ENCODE data around the gene GNPTG. TPM values are rescaled to one million over a fixed set of nuclear protein-coding genes. Genes with fewer than 3 reads are reported as not detected.

Gene GNPTG
- total RNA-seq, 1 donor from 2014 or later: 82.2 TPM

DNA sequence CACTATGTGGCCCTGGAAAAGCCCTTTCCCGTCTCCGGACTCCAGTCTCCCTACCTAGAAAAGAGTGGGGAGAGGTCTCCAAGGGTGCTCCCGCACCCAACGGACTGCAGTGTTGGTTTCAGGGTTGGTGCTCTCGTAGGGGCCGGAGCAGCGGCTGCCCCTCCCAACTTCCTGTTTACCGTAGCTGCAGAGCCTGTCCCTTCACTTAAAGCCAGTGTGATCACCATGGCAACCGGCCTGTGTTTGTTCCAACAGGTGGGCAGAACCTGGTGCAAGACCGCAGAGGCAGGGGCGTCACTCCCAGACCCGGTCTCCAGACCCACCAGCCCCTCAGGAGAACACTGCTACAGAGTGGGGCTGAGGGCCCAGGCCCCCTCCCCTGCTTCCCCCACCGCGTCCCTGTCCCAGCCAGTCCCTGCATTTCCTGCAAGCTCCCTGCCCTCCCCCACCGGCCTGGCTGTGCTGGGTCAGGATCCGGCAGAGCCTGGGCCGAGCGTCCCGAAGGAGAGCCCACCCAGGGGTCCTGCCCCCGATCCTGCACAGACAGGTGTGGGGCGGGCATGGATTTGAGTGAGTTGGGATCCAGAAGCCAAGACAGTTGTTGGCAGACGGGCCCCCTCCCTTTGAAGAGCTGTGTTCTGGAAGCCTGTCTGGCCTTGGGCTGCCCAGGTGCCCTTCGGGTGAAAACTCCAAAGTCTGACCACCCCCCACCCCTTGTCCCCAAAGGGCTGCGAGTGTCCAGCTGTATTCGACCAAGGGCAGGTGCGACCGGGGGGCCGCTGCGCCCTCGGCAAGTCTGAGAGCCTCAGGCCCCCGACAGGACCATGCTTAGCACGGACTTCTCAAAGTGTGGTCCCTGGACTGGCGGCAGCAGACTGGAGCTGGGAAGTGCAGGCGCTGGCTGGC lies 19.8 kb upstream of the GNPTG start:
- DNase-seq (ENCODE audit: low spot score) (no peak), ATAC-seq (peak; percentile 16)
- intact Hi-C loops (cut with DNase I): no loop called here

DNA sequence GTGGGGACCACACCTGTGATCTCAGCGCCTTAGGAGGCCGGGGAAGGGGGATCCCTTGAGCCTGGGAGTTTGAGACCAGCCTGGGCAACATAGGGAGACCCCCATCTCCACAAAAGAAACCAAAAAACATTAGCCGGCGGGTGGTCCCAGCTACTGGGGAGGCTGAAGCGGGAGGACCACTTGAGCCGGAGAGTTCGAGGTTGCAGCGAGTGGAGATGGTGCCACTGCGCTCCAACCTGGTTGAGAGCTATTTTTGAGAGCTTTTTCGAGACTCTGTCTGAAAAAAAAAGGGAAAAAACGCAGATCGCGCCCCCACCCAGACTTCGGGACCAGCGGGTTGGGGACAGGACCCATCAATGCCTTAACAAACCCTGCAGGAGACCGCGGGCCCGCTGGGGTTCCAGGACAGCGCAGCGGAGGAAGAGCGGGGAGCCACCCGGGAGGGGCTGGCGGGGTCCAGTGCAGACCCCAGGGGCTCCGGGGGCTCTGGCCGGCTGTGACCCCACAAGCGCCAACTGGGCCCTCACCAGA lies 19.0 kb upstream of the GNPTG start:
- intact Hi-C loops (cut with DNase I): no loop called here
- DNase-seq (ENCODE audit: low spot score) (no peak), ATAC-seq (no peak)

DNA sequence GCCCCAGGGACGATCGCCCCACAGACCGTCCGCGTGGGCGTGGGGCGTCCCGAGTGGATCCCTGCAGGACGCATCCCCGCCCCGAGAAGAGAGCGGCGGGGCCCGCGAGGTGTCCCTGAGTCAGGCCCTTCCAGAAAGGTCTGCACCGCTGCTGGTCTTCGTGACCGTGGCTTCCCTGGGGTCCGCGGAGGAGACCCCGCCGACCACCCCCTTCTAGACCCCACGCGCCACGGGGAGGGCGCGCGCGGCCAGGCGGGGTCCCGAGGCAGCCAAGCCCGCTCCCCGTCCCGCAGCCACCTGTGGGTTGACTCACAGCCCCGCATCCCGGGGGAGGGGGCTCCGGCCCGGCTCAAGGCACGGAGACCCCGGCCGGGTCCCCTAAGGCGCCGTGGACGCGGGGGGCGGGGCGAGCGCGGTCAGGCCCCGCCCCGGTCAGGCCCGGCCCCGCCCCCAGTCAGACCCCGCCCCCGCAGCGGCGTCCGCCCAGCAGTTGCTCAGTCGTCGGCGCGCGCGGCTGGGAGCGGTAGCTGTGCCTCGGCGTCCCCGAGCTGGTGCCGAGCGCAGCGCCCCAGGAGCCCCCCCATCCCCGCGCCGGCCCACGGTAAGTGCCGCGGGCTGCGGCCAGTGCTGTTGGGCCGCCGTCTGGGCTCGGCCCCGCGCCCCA lies 18.4 kb upstream of the GNPTG start, which contains the start of gene BAIAP3:
Gene BAIAP3, plus strand, starts transcription at position 497 of the 664 bp plus-strand sequence. CDS start 4,905 bp downstream, outside the sequence.
- ATAC-seq (no peak), DNase-seq (ENCODE audit: low spot score) (no peak)

DNA sequence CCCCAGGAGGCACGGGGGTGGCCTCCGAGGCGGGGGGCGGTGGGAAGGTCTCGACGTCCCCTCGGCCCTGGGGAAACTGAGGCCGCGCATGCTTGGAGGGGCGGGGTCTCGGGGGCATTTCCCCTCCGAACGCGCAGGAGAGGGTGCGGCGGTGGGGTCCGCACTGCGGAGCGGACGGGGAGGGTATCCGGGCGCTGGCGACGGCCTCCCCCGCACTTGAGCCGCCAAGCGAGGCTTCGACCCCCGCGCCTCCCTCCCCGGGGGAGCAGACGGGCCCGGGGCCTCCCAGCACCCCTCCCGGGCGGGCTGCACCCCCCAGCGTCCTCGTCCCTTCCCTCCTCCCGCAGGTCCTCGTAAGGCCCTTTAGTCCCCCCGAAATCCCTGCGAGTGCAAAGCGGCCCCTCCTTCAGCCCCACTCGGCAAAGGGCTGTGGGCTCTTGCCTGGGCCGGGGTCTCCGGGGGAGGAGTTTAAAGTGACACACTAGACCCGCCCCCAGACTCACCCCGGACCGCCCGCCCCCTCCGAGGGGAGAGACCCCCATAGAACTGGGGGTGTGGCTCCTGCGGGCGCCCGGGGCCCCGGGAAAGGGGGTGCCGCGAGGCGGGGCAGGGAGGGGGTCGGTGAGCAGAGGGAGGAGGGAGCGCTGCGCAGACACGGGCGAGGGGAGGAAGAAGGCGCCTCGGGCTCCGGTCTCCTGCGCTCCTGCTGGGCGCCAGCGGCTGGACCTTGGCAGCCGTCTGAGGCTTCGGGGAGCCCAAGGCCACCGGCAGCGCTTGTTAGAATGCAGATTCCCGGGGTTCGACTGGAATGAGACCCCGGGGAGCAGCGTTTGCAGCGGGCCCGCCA lies 17.7 kb upstream of the GNPTG start:
- ATAC-seq (no peak), DNase-seq (ENCODE audit: low spot score) (no peak)
- intact Hi-C loops (cut with DNase I): no loop called here

More for the DNA sequence above, 18.4 kb upstream of the GNPTG start, which contains the start of gene BAIAP3:
- intact Hi-C loops (cut with DNase I): no loop called here

DNA sequence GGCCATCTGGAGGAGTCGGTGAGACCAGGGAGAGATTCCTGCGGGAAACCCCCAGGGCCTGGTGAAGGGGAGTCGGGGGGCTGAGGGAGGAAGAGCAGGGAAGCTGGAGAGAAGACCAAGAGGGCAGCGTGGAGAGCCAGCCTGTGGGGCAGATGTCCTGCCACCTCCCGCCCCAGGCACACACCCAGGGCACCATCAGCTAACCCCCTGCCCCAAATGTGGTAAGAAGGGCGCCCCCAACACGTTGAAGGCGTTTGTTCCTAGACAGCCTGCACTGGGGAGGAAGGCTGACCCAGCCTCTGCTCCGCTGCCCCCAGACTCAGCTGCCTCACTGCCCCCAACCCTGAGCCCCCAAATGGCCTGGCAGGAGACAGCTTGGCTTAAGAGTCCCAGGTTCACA lies 17.0 kb upstream of the GNPTG start:
- intact Hi-C loops (cut with DNase I): no loop called here
- no peak for DNase-seq (ENCODE audit: low spot score)
- ATAC-seq: no peak

DNA sequence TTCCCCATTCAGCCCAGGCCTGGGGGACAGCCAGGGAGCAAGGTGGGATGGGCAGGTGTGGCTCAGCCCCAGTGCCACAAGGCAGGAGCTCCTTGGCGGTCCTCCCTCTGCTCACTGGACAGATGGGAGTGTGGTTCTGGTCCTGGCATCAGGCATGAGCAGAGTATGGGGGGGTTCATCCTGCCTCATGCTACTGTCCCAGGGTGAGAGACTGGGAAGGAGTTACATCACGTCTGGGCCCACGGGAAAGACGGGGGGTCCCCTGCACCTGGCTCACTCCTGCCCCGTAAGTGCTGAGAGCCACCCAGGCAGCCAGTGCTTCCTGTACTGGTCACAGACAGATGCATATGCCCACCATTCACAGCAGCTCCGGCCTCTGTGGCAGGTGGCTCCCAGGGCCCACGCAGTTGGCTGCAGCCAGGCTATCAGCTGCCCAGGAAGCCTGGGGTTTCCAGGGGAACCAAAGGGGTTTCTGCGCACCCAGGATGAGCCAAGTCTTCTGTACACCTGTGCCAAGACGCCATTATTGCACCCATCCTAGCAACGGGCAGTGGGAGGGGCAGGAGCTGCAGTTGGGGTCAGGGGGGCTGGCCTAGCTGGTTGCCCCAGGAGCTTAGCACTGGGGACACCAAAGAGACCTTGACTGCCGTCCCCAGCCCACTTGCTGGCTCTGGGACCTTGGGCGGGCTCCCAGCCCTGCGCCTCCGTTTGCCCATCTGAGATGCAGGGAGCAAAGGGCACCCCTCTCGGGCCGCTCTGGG lies 16.3 kb upstream of the GNPTG start:
- ATAC-seq: no peak
- DNase-seq (ENCODE audit: low spot score): no peak
- intact Hi-C loops (cut with DNase I): no loop called here

DNA sequence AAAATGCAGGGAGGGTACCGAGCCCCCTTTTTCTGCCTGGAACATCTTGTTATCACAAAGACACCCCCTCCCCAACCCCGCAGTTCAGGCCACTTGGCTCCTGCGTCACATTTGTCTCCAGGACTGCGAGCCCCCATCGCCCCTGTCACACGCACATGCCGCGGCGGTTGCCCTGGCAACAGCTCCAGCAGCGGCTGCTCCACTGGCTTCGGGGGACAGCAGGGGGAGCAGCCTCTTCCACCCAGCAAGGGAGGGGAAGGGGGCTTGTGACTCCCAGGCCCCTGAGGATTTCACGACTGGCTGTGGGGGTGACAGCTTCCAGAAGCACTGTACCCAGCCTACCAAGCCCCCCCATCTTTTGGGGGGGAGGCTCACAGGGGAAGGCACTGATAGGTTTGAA lies 15.7 kb upstream of the GNPTG start:
- DNase-seq (ENCODE audit: low spot score) (no peak), ATAC-seq (no peak)
- intact Hi-C loops (cut with DNase I): no loop called here

DNA sequence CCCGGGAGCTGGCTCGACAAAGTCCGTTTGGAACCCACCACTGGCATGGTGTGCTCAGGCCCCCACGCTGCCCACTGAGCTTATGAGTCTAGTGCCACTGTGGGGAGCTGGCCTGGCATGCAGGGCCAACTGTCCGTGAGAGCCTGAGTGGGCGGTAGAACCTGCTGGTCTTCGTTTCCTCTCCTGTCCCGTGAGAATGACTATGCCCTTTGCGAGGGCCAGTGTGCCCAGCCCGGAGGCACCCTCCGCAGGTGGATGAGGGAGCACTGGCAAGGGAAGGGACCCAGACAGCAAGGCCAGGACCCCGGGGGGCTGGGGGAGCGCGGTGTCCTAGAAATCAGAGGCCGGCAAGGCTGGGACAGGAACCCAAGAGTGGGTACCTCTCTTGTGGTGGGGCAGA lies 15.1 kb upstream of the GNPTG start:
- no peak for DNase-seq (ENCODE audit: low spot score)
- intact Hi-C loops (cut with DNase I): no loop called here
- ATAC-seq: no peak

DNA sequence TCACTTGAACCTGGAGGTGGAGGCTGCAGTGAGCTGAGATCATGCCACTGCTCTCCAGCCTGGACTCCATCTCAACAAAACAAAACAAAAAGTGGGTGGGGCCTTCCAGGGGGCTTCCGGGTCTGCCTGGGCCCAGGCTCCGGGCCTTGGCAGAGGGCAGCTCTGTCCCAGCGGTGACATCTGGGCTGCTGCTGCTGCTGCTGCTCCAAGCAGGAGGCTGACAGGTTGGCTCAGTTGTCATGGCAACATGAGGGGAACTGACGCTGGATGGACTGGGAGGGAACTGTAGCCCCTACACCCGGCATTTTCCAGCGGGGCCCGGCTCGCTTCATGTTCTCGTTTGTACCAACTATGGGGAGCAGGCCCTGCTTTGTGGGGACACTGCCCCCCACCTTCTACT lies 14.2 kb upstream of the GNPTG start:
- DNase-seq (ENCODE audit: low spot score): no peak
- intact Hi-C loops (cut with DNase I): no loop called here
- ATAC-seq: no peak

DNA sequence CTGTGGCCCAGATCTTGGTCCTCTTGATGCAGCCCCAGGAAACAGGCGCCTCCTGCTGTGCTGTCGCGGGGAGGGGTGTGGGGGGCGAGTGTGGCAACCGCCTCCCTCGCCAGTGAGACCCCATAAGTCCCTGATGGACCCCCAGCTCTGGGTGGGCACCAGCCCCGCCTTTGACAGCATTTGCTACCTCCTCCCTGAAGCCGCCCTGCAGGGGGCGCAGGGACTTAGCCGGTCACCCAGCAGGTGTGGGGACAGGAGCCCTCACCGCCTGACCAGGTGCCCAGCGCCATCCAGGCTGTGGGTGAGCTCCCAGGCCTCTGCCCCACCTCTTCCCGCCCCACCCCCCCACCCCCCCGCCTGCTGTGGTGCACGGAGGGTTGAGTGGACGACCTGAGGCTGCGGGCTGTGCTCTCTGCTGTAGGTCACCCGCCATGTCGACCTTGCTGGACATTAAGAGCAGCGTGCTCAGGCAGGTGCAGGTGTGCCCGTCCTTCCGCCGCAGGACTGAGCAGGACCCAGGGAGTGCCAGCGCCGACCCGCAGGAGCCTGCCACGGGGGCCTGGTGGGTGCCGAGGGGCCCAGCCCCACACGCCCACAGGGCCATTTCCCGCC lies 13.5 kb upstream of the GNPTG start:
- no peak for ATAC-seq

DNA sequence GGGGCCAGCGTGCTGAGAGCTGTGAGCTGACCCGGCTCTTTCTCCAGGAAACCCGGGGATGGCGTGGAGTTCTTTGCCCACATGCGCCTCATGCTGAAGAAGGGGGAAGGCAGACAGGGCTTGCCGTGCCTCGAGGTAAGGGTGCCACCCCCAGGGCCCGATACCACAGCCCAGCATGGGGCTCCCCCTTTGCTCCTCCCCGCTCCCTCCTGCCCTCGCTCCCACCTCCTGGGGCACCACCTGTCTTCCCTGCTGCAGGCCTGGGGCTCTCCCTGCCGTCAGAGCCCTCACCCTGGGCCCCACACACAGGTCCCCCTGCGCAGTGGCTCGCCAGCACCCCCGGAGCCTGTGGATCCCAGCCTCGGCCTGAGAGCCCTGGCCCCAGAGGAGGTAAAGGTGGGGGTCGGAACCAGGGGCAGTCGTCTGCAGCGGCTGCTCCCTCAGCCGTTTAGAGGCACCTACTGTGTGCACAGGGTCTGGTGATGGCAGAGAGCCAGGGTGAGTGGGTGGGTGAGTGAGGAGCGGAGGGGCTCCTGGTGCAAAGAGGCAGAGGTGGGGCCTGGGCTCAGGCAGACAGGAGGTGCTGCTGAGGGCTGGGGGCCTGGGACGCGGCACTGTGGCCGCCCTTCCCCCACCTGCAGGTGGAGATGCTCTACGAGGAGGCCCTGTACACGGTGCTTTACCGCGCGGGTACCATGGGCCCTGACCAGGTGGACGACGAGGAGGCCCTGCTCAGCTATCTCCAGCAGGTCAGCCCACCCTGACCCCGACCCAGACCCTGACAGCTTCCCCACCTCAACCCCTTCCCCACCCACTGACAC lies 12.7 kb upstream of the GNPTG start:
- DNase-seq (ENCODE audit: low spot score) (no peak), ATAC-seq (no peak)
- intact Hi-C loops (cut with DNase I): no loop called here

More for the DNA sequence above, 13.5 kb upstream of the GNPTG start:
- no peak for DNase-seq (ENCODE audit: low spot score)
- intact Hi-C loops (cut with DNase I): no loop called here

DNA sequence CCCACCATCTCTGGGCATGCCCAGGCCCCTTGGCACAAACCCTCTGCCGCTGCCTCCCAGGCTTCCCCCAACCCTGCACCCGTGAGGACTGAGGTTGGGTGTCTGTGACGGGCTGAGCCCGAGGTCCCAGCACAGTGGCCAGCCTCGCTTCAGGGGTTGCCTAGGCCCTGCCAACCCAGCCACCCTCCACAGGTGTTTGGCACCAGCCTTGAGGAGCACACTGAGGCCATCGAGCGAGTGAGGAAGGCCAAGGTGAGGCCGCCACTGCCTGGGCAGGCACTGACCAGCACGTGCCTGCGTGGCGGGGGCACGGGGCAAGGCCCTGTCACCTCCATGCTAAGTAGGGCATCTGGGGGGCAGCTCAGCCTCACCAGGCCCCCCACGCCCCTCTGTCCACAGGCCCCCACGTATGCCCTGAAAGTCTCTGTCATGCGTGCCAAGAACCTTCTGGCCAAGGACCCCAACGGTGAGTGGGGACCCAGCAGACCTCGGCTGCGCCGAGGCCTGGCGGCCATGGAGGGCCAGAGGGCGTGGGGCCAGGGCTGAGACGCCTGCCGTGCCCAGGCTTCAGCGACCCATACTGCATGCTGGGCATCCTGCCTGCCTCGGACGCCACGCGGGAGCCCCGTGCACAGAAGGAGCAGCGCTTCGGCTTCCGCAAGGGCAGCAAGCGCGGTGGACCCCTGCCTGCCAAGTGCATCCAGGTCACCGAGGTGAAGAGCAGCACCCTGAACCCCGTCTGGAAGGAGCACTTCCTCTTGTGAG lies 10.8 kb upstream of the GNPTG start:
- ATAC-seq (no peak), DNase-seq (ENCODE audit: low spot score) (no peak)
- intact Hi-C loops (cut with DNase I): no loop called here

DNA sequence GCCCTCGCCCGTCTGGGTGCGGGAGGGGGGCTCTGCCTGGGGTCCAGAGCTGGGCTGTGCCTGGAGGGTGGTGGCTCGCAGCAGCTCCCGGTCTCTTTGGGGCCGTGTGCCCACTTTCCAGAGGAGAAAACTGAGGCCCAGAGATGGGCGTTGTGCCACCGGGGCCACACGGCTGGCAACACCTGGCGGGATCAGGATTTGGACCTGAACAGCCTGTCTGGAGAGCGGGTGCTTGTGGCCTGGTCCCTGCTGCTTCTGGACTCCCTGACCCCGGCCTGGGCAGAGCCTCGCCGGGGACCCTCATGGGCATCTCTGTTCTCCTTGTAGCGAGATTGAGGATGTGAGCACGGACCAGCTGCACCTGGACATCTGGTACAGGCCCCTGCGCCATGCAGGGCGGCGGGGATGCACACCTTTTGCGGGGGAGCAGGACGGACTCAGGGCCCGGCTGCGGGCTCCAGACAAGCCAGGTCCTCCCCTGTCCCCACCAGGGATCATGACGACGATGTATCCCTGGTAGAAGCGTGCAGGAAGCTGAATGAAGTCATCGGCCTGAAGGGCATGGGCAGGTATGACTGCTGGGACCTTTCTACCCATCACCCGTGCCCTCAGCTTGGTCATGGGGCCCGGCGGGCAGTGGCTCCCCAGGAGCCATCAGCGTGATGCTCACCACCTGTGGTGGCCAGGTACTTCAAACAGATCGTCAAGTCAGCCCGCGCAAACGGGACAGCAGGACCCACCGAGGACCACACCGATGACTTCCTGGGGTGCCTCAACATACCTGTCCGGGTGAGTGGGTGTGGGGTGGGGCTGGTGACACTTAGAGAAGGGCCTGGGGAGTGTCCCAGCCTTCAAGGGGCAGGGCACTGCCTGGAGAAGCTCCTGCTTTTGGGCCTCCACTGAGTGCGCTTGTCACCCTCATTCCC lies 10.0 kb upstream of the GNPTG start:
- no peak for ATAC-seq
- DNase-seq (ENCODE audit: low spot score): no peak
- intact Hi-C loops (cut with DNase I): no loop called here

DNA sequence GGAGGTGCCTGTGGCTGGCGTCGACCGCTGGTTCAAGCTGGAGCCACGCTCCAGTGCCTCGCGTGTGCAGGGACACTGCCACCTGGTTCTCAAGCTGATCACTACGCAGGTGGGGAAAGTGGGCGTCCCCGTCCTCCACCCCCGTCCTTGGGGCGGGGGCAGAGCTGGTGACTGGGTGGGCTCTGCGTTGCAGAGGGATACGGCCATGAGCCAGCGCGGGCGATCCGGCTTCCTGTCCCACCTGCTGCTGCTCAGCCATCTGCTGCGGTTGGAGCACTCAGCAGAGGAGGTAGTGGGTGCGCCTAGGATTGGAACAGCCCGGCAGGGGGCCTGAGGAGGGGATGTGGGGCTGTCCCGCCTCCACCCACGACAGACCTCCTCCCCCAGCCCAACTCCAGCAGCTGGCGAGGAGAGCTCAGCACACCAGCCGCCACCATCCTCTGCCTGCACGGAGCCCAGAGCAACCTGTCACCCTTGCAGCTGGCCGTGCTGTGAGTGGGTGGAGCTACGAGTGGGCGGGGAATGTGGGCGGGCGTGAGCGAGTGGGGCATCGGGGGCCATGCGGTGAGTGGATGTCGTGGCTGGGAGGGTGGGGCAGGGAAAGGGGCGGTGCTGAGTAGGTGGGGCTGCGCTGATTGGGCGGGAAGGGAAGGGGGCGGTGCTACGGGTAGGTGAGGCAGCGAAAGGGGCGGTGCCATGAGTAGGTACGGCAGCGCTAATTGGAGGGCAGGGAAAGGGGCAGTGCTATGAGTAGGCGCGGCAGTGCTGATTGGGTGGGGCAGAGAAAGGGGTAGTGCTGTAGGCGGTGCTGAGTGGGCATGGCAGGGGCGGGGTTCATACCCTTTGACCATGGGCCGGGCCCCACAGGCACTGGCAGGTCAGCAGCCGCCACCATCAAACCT lies 9.0 kb upstream of the GNPTG start:
- ATAC-seq (peak; percentile 89), DNase-seq (ENCODE audit: low spot score) (peak; percentile 92)
- intact Hi-C loops (cut with DNase I): no loop called here

Data from sciatic nerve (tissue), 2 donors.